K562 (cell line): ENCODE measurements around the gene P2RY11. TPM values are rescaled to one million over a fixed set of nuclear protein-coding genes. Genes with fewer than 3 reads are reported as not detected.

Source experiments
- BHLHE40 ChIP-seq: IDR thresholded peaks from 2 replicates; pipeline ENCODE4 v1.6.1; 2011; ENCODE audit warnings: low read length, improper control_type of control experiment
- BMI1 ChIP-seq: fragments of 150-350 bp; IDR thresholded peaks from 2 replicates; pipeline ENCODE4 v1.6.1; 2014; ENCODE audit warnings: low read length
- CBFB ChIP-seq: sonication (generic); formaldehyde crosslinking; IDR thresholded peaks from 2 replicates; pipeline ENCODE4 v1.4.0; 2020; ENCODE audit warnings: mild to moderate bottlenecking, missing genetic modification reagents
- DDX20 ChIP-seq: fragments of 450-650 bp; IDR thresholded peaks from 2 replicates; pipeline ENCODE4 v1.6.1; 2016; ENCODE audit warnings: missing genetic modification characterization, low read depth, mild to moderate bottlenecking, missing compliant biosample characterization, moderate library complexity
- ELF2 ChIP-seq: fragments of 250-450 bp; sonication (Bioruptor Pico); IDR thresholded peaks from 2 replicates; pipeline ENCODE4 v1.5.0; 2021; ENCODE audit warnings: mild to moderate bottlenecking
- EP300 ChIP-seq: IDR thresholded peaks from 2 replicates; pipeline ENCODE4 v1.6.1; 2012; ENCODE audit warnings: low read length, improper control_type of control experiment
- HDGF ChIP-seq: fragments of 450-650 bp; IDR thresholded peaks from 2 replicates; pipeline ENCODE4 v1.6.1; 2016
- KLF6 ChIP-seq: fragments of 250-450 bp; sonication (Bioruptor Pico); IDR thresholded peaks from 2 replicates; pipeline ENCODE4 v1.4.0; 2020; ENCODE audit warnings: mild to moderate bottlenecking, moderate library complexity, borderline replicate concordance
- MAFG ChIP-seq: fragments of 450-650 bp; conservative IDR thresholded peaks from 2 replicates; pipeline ENCODE4 v1.6.1; 2016; ENCODE audit warnings: missing genetic modification characterization, missing compliant biosample characterization
- MBD2 ChIP-seq: sonication (generic); IDR thresholded peaks from 2 replicates; pipeline ENCODE4 v1.6.1; 2016; ENCODE audit warnings: low read depth, borderline replicate concordance
- MEF2D ChIP-seq: conservative IDR thresholded peaks from 2 replicates; pipeline ENCODE4 v1.6.1; 2016; ENCODE audit warnings: low read depth, missing genetic modification characterization, missing compliant biosample characterization
- MTA1 ChIP-seq: fragments of 450-650 bp; IDR thresholded peaks from 2 replicates; pipeline ENCODE4 v1.6.1; 2017; ENCODE audit warnings: borderline replicate concordance
- NR2F6 ChIP-seq: fragments of 450-650 bp; formaldehyde crosslinking; IDR thresholded peaks from 2 replicates; pipeline ENCODE4 v1.4.0; 2020; ENCODE audit warnings: mild to moderate bottlenecking
- PHB ChIP-seq: fragments of 250-450 bp; sonication (Bioruptor Pico); IDR thresholded peaks from 2 replicates; pipeline ENCODE4 v1.5.0; 2021
- RBM25 ChIP-seq: fragments of 200-400 bp; formaldehyde crosslinking; IDR thresholded peaks from 2 replicates; pipeline ENCODE4 v1.6.1; 2018; ENCODE audit warnings: low read length, low read depth, moderate library complexity; ENCODE audit not compliant: severe bottlenecking
- TBL1XR1 ChIP-seq, 2 experiments: IDR thresholded peaks; 2 replicates each; pipeline ENCODE4 v1.6.1; 2012; ENCODE audit warnings: improper control_type of control experiment in 2 of 2, low read length in 2 of 2, mild to moderate bottlenecking in 1 of 2
- ZNF134 ChIP-seq: fragments of 250-450 bp; sonication (Bioruptor Pico); conservative IDR thresholded peaks from 2 replicates; pipeline ENCODE4 v1.4.0; 2020
- ZNF197 ChIP-seq: fragments of 200-800 bp; sonication (Bioruptor generic); IDR thresholded peaks from 2 replicates; pipeline ENCODE4 v1.6.1; 2016; ENCODE audit warnings: low read depth, missing genetic modification characterization, missing compliant biosample characterization
- ZNF224 ChIP-seq: sonication (generic); formaldehyde crosslinking; IDR thresholded peaks from 2 replicates; pipeline ENCODE4 v1.8.0; 2022; ENCODE audit warnings: mild to moderate bottlenecking, missing genetic modification reagents
- ZNF316 ChIP-seq: fragments of 450-650 bp; IDR thresholded peaks from 2 replicates; pipeline ENCODE4 v1.6.1; 2016
- ZNF561 ChIP-seq: fragments of 450-650 bp; formaldehyde crosslinking; conservative IDR thresholded peaks from 2 replicates; pipeline ENCODE4 v1.4.0; 2020; ENCODE audit warnings: mild to moderate bottlenecking, moderate library complexity
- ZNF695 ChIP-seq: fragments of 450-650 bp; formaldehyde crosslinking; IDR thresholded peaks from 2 replicates; pipeline ENCODE4 v1.4.0; 2020; ENCODE audit warnings: mild to moderate bottlenecking, moderate library complexity
- polyA plus RNA-seq, 8 experiments: library from polyadenylated mRNA; depleted of rRNA in 4 of 8; stranded (reverse) in 5 of 8; unstranded in 3 of 8; fragments of >200 nt; fragmentation: Nextera tagmentation in 2 of 8; fragmentation: Illumina TruSeq in 1 of 8; extraction: Ambion mirVana in 2 of 8; extraction: Trizol in 1 of 8; gene quantifications; 2 replicates each; pipeline versions ENCODE4 v1.2.1 to v1.2.3, GENCODE V29; 2011 to 2014; ENCODE audit warnings: inconsistent platforms in 1 of 8, missing spikeins in 1 of 8
- total RNA-seq, 7 experiments: library from RNA; depleted of rRNA in 6 of 7; stranded (reverse); fragments of >200 nt in 6 of 7; fragmentation: Illumina TruSeq in 2 of 7; extraction: Trizol in 2 of 7; gene quantifications; 2 replicates each; pipeline versions ENCODE4 v1.2.1 to v1.2.3, GENCODE V29; 2011 to 2021; ENCODE audit warnings: low replicate concordance in 1 of 7
- TF ChIP-seq, protein P1 (sequence below): sonication (generic); formaldehyde crosslinking; IDR thresholded peaks from 2 replicates; pipeline ENCODE4 v1.8.0; 2022; ENCODE audit warnings: missing genetic modification reagents, mild to moderate bottlenecking, moderate library complexity, borderline replicate concordance
- TF ChIP-seq, protein P2 (sequence below): IDR thresholded peaks from 2 replicates; pipeline ENCODE4 v1.6.1; 2012; ENCODE audit warnings: low read depth, low read length, improper control_type of control experiment, borderline replicate concordance
- TF ChIP-seq, protein P3 (sequence below): fragments of 450-650 bp; formaldehyde crosslinking; IDR thresholded peaks from 2 replicates; pipeline ENCODE4 v1.4.0; 2020; ENCODE audit warnings: mild to moderate bottlenecking
- TF ChIP-seq, protein P4 (sequence below): fragments of 200-800 bp; sonication (Bioruptor generic); IDR thresholded peaks from 2 replicates; pipeline ENCODE4 v1.6.1; 2017; ENCODE audit warnings: missing genetic modification characterization, missing compliant biosample characterization

The P2RY11 gene
- total and polyA plus RNA-seq, 9 of the 15 experiments (the other 6 are each of a cell fraction or from before 2014, with no cell fraction given): 0.03 to 10.1 (median 1.5) TPM

DNA sequence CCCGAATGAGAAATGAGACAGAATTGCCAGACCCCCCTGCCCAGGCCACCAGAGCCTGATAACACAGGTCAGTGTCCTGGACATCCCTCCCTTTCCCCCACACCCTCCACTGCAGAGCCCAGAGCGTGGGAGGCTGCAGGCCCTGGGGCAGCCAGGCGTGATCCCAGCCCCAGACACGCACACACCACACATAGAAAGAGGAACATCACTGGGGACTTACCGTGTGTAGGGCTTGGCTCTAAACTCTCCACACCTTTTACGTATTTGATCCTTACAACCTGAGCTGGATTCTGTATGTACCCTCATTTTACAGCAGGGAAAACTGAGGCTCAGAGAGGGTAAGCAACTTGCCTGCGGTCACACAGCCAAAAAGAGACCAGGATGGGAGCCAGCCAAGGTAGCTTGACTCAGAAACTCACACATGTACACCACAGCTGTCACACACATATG lies 8.7 kb upstream of the P2RY11 start (continued):
- TF ChIP-seq, protein P1, sequence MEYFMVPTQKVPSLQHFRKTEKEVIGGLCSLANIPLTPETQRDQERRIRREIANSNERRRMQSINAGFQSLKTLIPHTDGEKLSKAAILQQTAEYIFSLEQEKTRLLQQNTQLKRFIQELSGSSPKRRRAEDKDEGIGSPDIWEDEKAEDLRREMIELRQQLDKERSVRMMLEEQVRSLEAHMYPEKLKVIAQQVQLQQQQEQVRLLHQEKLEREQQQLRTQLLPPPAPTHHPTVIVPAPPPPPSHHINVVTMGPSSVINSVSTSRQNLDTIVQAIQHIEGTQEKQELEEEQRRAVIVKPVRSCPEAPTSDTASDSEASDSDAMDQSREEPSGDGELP (CRISPR knock-in tag): no peak
- TF ChIP-seq MAFG: no peak
- TF ChIP-seq, protein P2, sequence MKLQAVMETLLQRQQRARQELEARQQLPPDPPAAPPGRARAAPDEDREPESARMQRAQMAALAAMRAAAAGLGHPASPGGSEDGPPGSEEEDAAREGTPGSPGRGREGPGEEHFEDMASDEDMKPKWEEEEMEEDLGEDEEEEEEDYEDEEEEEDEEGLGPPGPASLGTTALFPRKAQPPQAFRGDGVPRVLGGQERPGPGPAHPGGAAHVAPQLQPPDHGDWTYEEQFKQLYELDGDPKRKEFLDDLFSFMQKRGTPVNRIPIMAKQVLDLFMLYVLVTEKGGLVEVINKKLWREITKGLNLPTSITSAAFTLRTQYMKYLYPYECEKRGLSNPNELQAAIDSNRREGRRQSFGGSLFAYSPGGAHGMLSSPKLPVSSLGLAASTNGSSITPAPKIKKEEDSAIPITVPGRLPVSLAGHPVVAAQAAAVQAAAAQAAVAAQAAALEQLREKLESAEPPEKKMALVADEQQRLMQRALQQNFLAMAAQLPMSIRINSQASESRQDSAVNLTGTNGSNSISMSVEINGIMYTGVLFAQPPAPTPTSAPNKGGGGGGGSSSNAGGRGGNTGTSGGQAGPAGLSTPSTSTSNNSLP: no peak
- TF ChIP-seq, protein P3, sequence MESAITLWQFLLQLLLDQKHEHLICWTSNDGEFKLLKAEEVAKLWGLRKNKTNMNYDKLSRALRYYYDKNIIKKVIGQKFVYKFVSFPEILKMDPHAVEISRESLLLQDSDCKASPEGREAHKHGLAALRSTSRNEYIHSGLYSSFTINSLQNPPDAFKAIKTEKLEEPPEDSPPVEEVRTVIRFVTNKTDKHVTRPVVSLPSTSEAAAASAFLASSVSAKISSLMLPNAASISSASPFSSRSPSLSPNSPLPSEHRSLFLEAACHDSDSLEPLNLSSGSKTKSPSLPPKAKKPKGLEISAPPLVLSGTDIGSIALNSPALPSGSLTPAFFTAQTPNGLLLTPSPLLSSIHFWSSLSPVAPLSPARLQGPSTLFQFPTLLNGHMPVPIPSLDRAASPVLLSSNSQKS: no peak
- TF ChIP-seq EP300: no peak
- TF ChIP-seq PHB (CRISPR knock-in tag): no peak
- no peak for TF ChIP-seq BMI1
- TF ChIP-seq ZNF197 (CRISPR knock-in tag): no peak
- peak; percentile 87; the same call in 1 of the 2 replicates for TF ChIP-seq HDGF
- TF ChIP-seq ZNF695 (CRISPR knock-in tag): no peak
- TF ChIP-seq DDX20: no peak
- TF ChIP-seq ELF2: no peak
- TF ChIP-seq ZNF561 (CRISPR knock-in tag): no peak
- TF ChIP-seq MBD2: no peak
- no peak for TF ChIP-seq MEF2D
- peak; percentile 22; the same call in 1 of the 2 replicates for TF ChIP-seq BHLHE40
- no peak for TF ChIP-seq KLF6
- TF ChIP-seq NR2F6 (CRISPR knock-in tag): no peak
- TF ChIP-seq, protein P4, sequence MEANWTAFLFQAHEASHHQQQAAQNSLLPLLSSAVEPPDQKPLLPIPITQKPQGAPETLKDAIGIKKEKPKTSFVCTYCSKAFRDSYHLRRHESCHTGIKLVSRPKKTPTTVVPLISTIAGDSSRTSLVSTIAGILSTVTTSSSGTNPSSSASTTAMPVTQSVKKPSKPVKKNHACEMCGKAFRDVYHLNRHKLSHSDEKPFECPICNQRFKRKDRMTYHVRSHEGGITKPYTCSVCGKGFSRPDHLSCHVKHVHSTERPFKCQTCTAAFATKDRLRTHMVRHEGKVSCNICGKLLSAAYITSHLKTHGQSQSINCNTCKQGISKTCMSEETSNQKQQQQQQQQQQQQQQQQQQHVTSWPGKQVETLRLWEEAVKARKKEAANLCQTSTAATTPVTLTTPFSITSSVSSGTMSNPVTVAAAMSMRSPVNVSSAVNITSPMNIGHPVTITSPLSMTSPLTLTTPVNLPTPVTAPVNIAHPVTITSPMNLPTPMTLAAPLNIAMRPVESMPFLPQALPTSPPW (CRISPR knock-in tag): peak; percentile 70
- no peak for TF ChIP-seq ZNF134 (CRISPR knock-in tag)
- TF ChIP-seq MTA1: no peak
- TF ChIP-seq TBL1XR1 (IDR thresholded peaks at IDR 0.05; ENCODE audit: low read length in 2 of 2): no peak
- peak; percentile 88 for TF ChIP-seq RBM25
- TF ChIP-seq ZNF316: no peak
- TF ChIP-seq ZNF224 (CRISPR knock-in tag): no peak
- no peak for TF ChIP-seq CBFB (CRISPR knock-in tag)
